WTC11 (cell line): ENCODE data around the gene MCCC2. TPM values are rescaled to one million over a fixed set of nuclear protein-coding genes. Genes with fewer than 3 reads are reported as not detected.

ENCODE experiments used
- ATAC-seq: fragments of 200-7000 bp; cut with Tn5 transposase; 2 replicates; pipeline ENCODE4 v1.10.0; 2021; ENCODE audit warnings: mild to moderate bottlenecking, moderate library complexity
- CTCF ChIA-PET: fragments of 300-600 bp; sonication (Branson Sonifier 250); formaldehyde crosslinking; loops from one replicate; lab custom pipeline; 2021; ENCODE audit warnings: antibody characterized with exemption; lab: Charles Lee
- POLR2A ChIA-PET: fragments of 350-600 bp; sonication (Branson Sonifier 250); formaldehyde crosslinking; loops from one replicate; lab custom pipeline; 2021; ENCODE audit warnings: antibody characterized with exemption; lab: Charles Lee
- DNase-seq: peaks from one replicate; pipeline ENCODE4 v3.0.0; 2021; ENCODE audit warnings: low spot score
- H3K27ac Mint-ChIP-seq: 2 replicates; pipeline ENCODE4 v1.8.0; 2021; ENCODE audit warnings: mixed read lengths
- H3K27me3 Mint-ChIP-seq: 2 replicates; pipeline ENCODE4 v1.8.0; 2021; ENCODE audit warnings: low read depth, mild to moderate bottlenecking, moderate library complexity, mixed read lengths
- H3K36me3 Mint-ChIP-seq: 2 replicates; pipeline ENCODE4 v1.8.0; 2021; ENCODE audit warnings: mixed read lengths
- H3K4me1 Mint-ChIP-seq: 2 replicates; pipeline ENCODE4 v1.8.0; 2022; ENCODE audit warnings: mixed read lengths
- H3K4me3 Mint-ChIP-seq: 2 replicates; pipeline ENCODE4 v1.8.0; 2021; ENCODE audit warnings: mild to moderate bottlenecking, moderate library complexity, mixed read lengths
- H3K9me3 Mint-ChIP-seq: 2 replicates; pipeline ENCODE4 v1.8.0; 2021; ENCODE audit warnings: mixed read lengths
- ATF6 ChIP-seq: sonication (generic); formaldehyde crosslinking; IDR thresholded peaks from 2 replicates; pipeline ENCODE4 v1.8.1; 2023; ENCODE audit warnings: mild to moderate bottlenecking, missing genetic modification reagents
- CDX4 ChIP-seq: fragments of 250-450 bp; sonication (Bioruptor Pico); IDR thresholded peaks from 2 replicates; pipeline ENCODE4 v1.9.0; 2021; ENCODE audit warnings: moderate library complexity, mild to moderate bottlenecking, inconsistent platforms, borderline replicate concordance
- CTCF ChIP-seq: fragments of 200-600 bp; IDR thresholded peaks from 2 replicates; pipeline ENCODE4 v1.8.0; 2022; ENCODE audit warnings: antibody characterized with exemption
- E2F5 ChIP-seq: sonication (generic); formaldehyde crosslinking; IDR thresholded peaks from 2 replicates; pipeline ENCODE4 v1.8.1; 2022; ENCODE audit warnings: mild to moderate bottlenecking, moderate library complexity, missing genetic modification reagents
- ELF4 ChIP-seq: sonication (generic); formaldehyde crosslinking; IDR thresholded peaks from 2 replicates; pipeline ENCODE4 v1.8.1; 2022; ENCODE audit warnings: low read depth, mild to moderate bottlenecking, moderate library complexity, missing genetic modification reagents
- ESRRA ChIP-seq: sonication (generic); formaldehyde crosslinking; IDR thresholded peaks from 2 replicates; pipeline ENCODE4 v1.8.1; 2022; ENCODE audit warnings: mild to moderate bottlenecking, missing genetic modification reagents, borderline replicate concordance
- FOXP1 ChIP-seq: sonication (generic); formaldehyde crosslinking; IDR thresholded peaks from 2 replicates; pipeline ENCODE4 v1.8.0; 2022; ENCODE audit warnings: missing genetic modification reagents, mild to moderate bottlenecking, moderate library complexity, borderline replicate concordance
- FOXP4 ChIP-seq: sonication (generic); formaldehyde crosslinking; IDR thresholded peaks from 2 replicates; pipeline ENCODE4 v1.8.0; 2022; ENCODE audit warnings: mild to moderate bottlenecking, missing genetic modification reagents
- GABPB1 ChIP-seq: sonication (generic); formaldehyde crosslinking; IDR thresholded peaks from 2 replicates; pipeline ENCODE4 v1.8.1; 2023; ENCODE audit warnings: mild to moderate bottlenecking, missing genetic modification reagents
- IRF1 ChIP-seq: sonication (generic); formaldehyde crosslinking; IDR thresholded peaks from 2 replicates; pipeline ENCODE4 v1.8.0; 2023; ENCODE audit warnings: missing genetic modification reagents
- MXD4 ChIP-seq: fragments of 250-450 bp; sonication (Bioruptor Pico); IDR thresholded peaks from 2 replicates; pipeline ENCODE4 v1.8.0; 2021; ENCODE audit warnings: mild to moderate bottlenecking, moderate library complexity, borderline replicate concordance
- PRRX2 ChIP-seq: fragments of 250-450 bp; sonication (Bioruptor Pico); IDR thresholded peaks from 2 replicates; pipeline ENCODE4 v1.8.0; 2021; ENCODE audit warnings: mild to moderate bottlenecking
- RORB ChIP-seq: fragments of 250-450 bp; sonication (Bioruptor Pico); IDR thresholded peaks from 2 replicates; pipeline ENCODE4 v1.9.0; 2021; ENCODE audit warnings: mild to moderate bottlenecking
- SMAD3 ChIP-seq: sonication (generic); formaldehyde crosslinking; IDR thresholded peaks from 2 replicates; pipeline ENCODE4 v1.8.0; 2022; ENCODE audit warnings: missing genetic modification reagents, mild to moderate bottlenecking, borderline replicate concordance
- SMAD4 ChIP-seq: sonication (generic); formaldehyde crosslinking; IDR thresholded peaks from 2 replicates; pipeline ENCODE4 v1.8.0; 2022; ENCODE audit warnings: mild to moderate bottlenecking, missing genetic modification reagents
- STAT6 ChIP-seq: sonication (generic); formaldehyde crosslinking; conservative IDR thresholded peaks from 2 replicates; pipeline ENCODE4 v1.8.1; 2023; ENCODE audit warnings: mild to moderate bottlenecking, low read depth, missing genetic modification reagents, moderate library complexity
- TEAD1 ChIP-seq: sonication (generic); formaldehyde crosslinking; IDR thresholded peaks from 2 replicates; pipeline ENCODE4 v1.8.0; 2022; ENCODE audit warnings: mild to moderate bottlenecking, missing genetic modification reagents
- USF1 ChIP-seq: sonication (generic); formaldehyde crosslinking; IDR thresholded peaks from 2 replicates; pipeline ENCODE4 v1.8.0; 2022; ENCODE audit warnings: mild to moderate bottlenecking, missing genetic modification reagents
- ZNF232 ChIP-seq: sonication (generic); formaldehyde crosslinking; IDR thresholded peaks from 2 replicates; pipeline ENCODE4 v1.8.0; 2022; ENCODE audit warnings: mild to moderate bottlenecking, missing genetic modification reagents
- ZNF281 ChIP-seq: sonication (generic); formaldehyde crosslinking; IDR thresholded peaks from 2 replicates; pipeline ENCODE4 v1.8.0; 2023; ENCODE audit warnings: mild to moderate bottlenecking, missing genetic modification reagents
- ZNF416 ChIP-seq: fragments of 250-450 bp; sonication (Bioruptor Pico); IDR thresholded peaks from 2 replicates; pipeline ENCODE4 v1.9.0; 2021; ENCODE audit warnings: mild to moderate bottlenecking, inconsistent platforms
- total RNA-seq: library from RNA; stranded (reverse); gene quantifications from 3 replicates; pipeline ENCODE4 v1.2.3, GENCODE V29; 2021

Gene MCCC2
- total RNA-seq, 1 experiment from 2014 or later = 65.0 TPM

- DNase-seq = no peak
- CTCF ChIA-PET = interaction anchor here (1.5 kb wide), 1 partner anchor 18 kb away, joined by 7 read pairs; no protein-coding TSS in a partner anchor
- peaks cover 10% of the 10 kb centered on the region for H3K36me3 Mint-ChIP-seq
- H3K27ac Mint-ChIP-seq = no peak overlapping the region
- no peaks in the 10 kb centered on the region for H3K4me1 Mint-ChIP-seq
- POLR2A ChIA-PET = no interaction called here
- peaks cover 20% of the 10 kb centered on the region for H3K9me3 Mint-ChIP-seq
- TF ChIP-seq PRRX2 (CRISPR knock-in tag) = no peak
- no peak for TF ChIP-seq RORB
- TF ChIP-seq E2F5 (CRISPR knock-in tag) = no peak
- TF ChIP-seq ZNF416 (CRISPR knock-in tag) = no peak
- TF ChIP-seq ESRRA (CRISPR knock-in tag) = no peak
- TF ChIP-seq ZNF281 (CRISPR knock-in tag) = no peak
- TF ChIP-seq CDX4 (CRISPR knock-in tag) = no peak
- TF ChIP-seq ZNF232 = no peak
- TF ChIP-seq ATF6 (CRISPR knock-in tag) = no peak
- no peak for TF ChIP-seq USF1 (CRISPR knock-in tag)
- TF ChIP-seq SMAD3 (CRISPR knock-in tag) = no peak
- TF ChIP-seq GABPB1 (CRISPR knock-in tag) = no peak
- TF ChIP-seq IRF1 = no peak
- no peak overlapping the region for H3K4me3 Mint-ChIP-seq
- ATAC-seq = no peak
- H3K27me3 Mint-ChIP-seq = peaks cover 8% of the 10 kb centered on the region
Observed at GRCh38 chr5:71680510-71680909, 93.4 kb downstream of the MCCC2 start.

- DNase-seq (no peak), ATAC-seq (no peak)
- H3K36me3 Mint-ChIP-seq = peaks cover 18% of the 10 kb centered on the region
- POLR2A ChIA-PET = no interaction called here
- peaks cover 8% of the 10 kb centered on the region for H3K27me3 Mint-ChIP-seq
- H3K9me3 Mint-ChIP-seq = peaks cover 27% of the 10 kb centered on the region
- no peaks in the 10 kb centered on the region for H3K4me1 Mint-ChIP-seq
- H3K27ac Mint-ChIP-seq = no peak overlapping the region
- no peak overlapping the region for H3K4me3 Mint-ChIP-seq
- CTCF ChIA-PET = interaction anchor here (0.9 kb wide), 1 partner anchor 23 kb away, joined by 3 read pairs; no protein-coding TSS in a partner anchor
- TF ChIP-seq CTCF = no peak
- TF ChIP-seq FOXP4 (CRISPR knock-in tag) = no peak
- TF ChIP-seq MXD4 = no peak
- no peak for TF ChIP-seq ELF4 (CRISPR knock-in tag)
- TF ChIP-seq STAT6 (CRISPR knock-in tag) = no peak
- no peak for TF ChIP-seq TEAD1 (CRISPR knock-in tag)
- no peak for TF ChIP-seq SMAD4 (CRISPR knock-in tag)
- TF ChIP-seq FOXP1 (CRISPR knock-in tag) = no peak
Observed at GRCh38 chr5:71681296-71681695, 94.2 kb downstream of the MCCC2 start.
